GM12891 (cell line): ENCODE data around the gene SLC15A3.

Experiments
- PAX5 ChIP-seq: IDR thresholded peaks from 2 replicates; pipeline ENCODE4 v1.6.1; 2011; ENCODE audit warnings: low read length, moderate library complexity, mild to moderate bottlenecking; ENCODE audit not compliant: insufficient read depth, severe bottlenecking
- POLR2A ChIP-seq: IDR thresholded peaks from 2 replicates; pipeline ENCODE4 v1.6.1; 2011; ENCODE audit warnings: low read depth, low read length, control low read depth
- POLR2AphosphoS5 ChIP-seq: IDR thresholded peaks from 2 replicates; pipeline ENCODE4 v1.6.1; 2011; ENCODE audit warnings: low read depth, low read length, control low read depth
- POU2F2 ChIP-seq: IDR thresholded peaks from 2 replicates; pipeline ENCODE4 v1.6.1; 2011; ENCODE audit warnings: low read depth, mild to moderate bottlenecking, control low read depth, low read length, moderate library complexity
- SPI1 ChIP-seq: IDR thresholded peaks from 2 replicates; pipeline ENCODE4 v1.6.1; 2011; ENCODE audit warnings: low read depth, low read length, control low read depth
- TAF1 ChIP-seq: IDR thresholded peaks from 2 replicates; pipeline ENCODE4 v1.6.1; 2011; ENCODE audit warnings: low read depth, low read length, control low read depth

- TF ChIP-seq POLR2A (no peak), POLR2AphosphoS5 (no peak), POU2F2 (no peak), PAX5 (no peak), TAF1 (no peak), SPI1 (no peak)
These were observed 32.7 kb downstream of the SLC15A3 start for GRCh38 chr11:60919320-60919719.
